Stimulated activated naive CD8-positive, alpha-beta T cell treated with anti-CD3 and anti-CD28 coated beads, Interleukin-15, Interleukin-2, amounts not matched to agents 100 ng/mL and 50 ng/mL, for 24 hours (primary cell): Measurements from ENCODE around the gene PKP3.

ENCODE experiments used
- H3K27ac Mint-ChIP-seq: one replicate; pipeline ENCODE4 v1.8.0; 2021; ENCODE audit warnings: mild to moderate bottlenecking, mixed read lengths
- H3K27me3 Mint-ChIP-seq: one replicate; pipeline ENCODE4 v1.8.0; 2021; ENCODE audit warnings: mixed read lengths
- H3K36me3 Mint-ChIP-seq: one replicate; pipeline ENCODE4 v1.8.0; 2021; ENCODE audit warnings: low read depth, mixed read lengths
- H3K4me1 Mint-ChIP-seq: one replicate; pipeline ENCODE4 v1.8.0; 2021; ENCODE audit warnings: low read depth, mixed read lengths
- H3K4me3 Mint-ChIP-seq: one replicate; pipeline ENCODE4 v1.8.0; 2021; ENCODE audit warnings: mild to moderate bottlenecking, mixed read lengths
- H3K9me3 Mint-ChIP-seq: one replicate; pipeline ENCODE4 v1.8.0; 2021; ENCODE audit warnings: mixed read lengths

Gene PKP3

GRCh38 chr11:371716-372590 lies 22.1 kb upstream of the PKP3 start:
- Mint-ChIP-seq H3K9me3 (no peaks in the 10 kb centered on the region), H3K27me3 (peaks cover 31% of the 10 kb centered on the region), H3K4me3 (no peak overlapping the region), H3K27ac (no peak overlapping the region), H3K4me1 (peaks cover 17% of the 10 kb centered on the region), H3K36me3 (no peaks in the 10 kb centered on the region)

- H3K27ac Mint-ChIP-seq: no peak overlapping the region
- peaks cover 21% of the 10 kb centered on the region for H3K27me3 Mint-ChIP-seq
- no peaks in the 10 kb centered on the region for H3K9me3 Mint-ChIP-seq
- H3K36me3 Mint-ChIP-seq: no peaks in the 10 kb centered on the region
- H3K4me3 Mint-ChIP-seq: no peak overlapping the region
- peaks cover 14% of the 10 kb centered on the region for H3K4me1 Mint-ChIP-seq
These were observed 20.9 kb upstream of the PKP3 start for GRCh38 chr11:372809-373715.

GRCh38 chr11:373716-374551 lies 20.1 kb upstream of the PKP3 start:
- H3K27ac Mint-ChIP-seq: no peak overlapping the region
- no peaks in the 10 kb centered on the region for H3K36me3 Mint-ChIP-seq

GRCh38 chr11:375065-376025 lies 18.7 kb upstream of the PKP3 start:
- H3K27me3 Mint-ChIP-seq: peaks cover 9% of the 10 kb centered on the region
- H3K36me3 Mint-ChIP-seq: no peaks in the 10 kb centered on the region
- H3K27ac Mint-ChIP-seq: no peak overlapping the region
- H3K9me3 Mint-ChIP-seq: no peaks in the 10 kb centered on the region
- no peak overlapping the region for H3K4me3 Mint-ChIP-seq
- peaks cover 3% of the 10 kb centered on the region for H3K4me1 Mint-ChIP-seq

More at GRCh38 chr11:373716-374551, 20.1 kb upstream of the PKP3 start:
- peaks cover 14% of the 10 kb centered on the region for H3K27me3 Mint-ChIP-seq
- H3K9me3 Mint-ChIP-seq: no peaks in the 10 kb centered on the region
- H3K4me3 Mint-ChIP-seq: no peak overlapping the region
- peaks cover 7% of the 10 kb centered on the region for H3K4me1 Mint-ChIP-seq

- peaks cover under 1% of the 10 kb centered on the region for H3K27me3 Mint-ChIP-seq
- H3K4me3 Mint-ChIP-seq: no peak overlapping the region
- H3K9me3 Mint-ChIP-seq: no peaks in the 10 kb centered on the region
- H3K27ac Mint-ChIP-seq: no peak overlapping the region
- no peaks in the 10 kb centered on the region for H3K4me1 Mint-ChIP-seq
- no peaks in the 10 kb centered on the region for H3K36me3 Mint-ChIP-seq
These were observed 17.4 kb upstream of the PKP3 start for GRCh38 chr11:376531-377173.

GRCh38 chr11:377174-377865 lies 16.7 kb upstream of the PKP3 start:
- Mint-ChIP-seq H3K4me3 (no peak overlapping the region), H3K27ac (no peak overlapping the region), H3K4me1 (peaks cover 4% of the 10 kb centered on the region), H3K36me3 (no peaks in the 10 kb centered on the region), H3K9me3 (no peaks in the 10 kb centered on the region), H3K27me3 (no peaks in the 10 kb centered on the region)

GRCh38 chr11:377883-378500 lies 16.0 kb upstream of the PKP3 start:
- peaks cover 4% of the 10 kb centered on the region for H3K4me1 Mint-ChIP-seq
- no peaks in the 10 kb centered on the region for H3K36me3 Mint-ChIP-seq
- H3K27ac Mint-ChIP-seq: no peak overlapping the region
- no peaks in the 10 kb centered on the region for H3K9me3 Mint-ChIP-seq
- no peaks in the 10 kb centered on the region for H3K27me3 Mint-ChIP-seq
- H3K4me3 Mint-ChIP-seq: no peak overlapping the region

- Mint-ChIP-seq H3K4me1 (peaks cover 4% of the 10 kb centered on the region), H3K27ac (no peak overlapping the region), H3K9me3 (no peaks in the 10 kb centered on the region), H3K4me3 (no peak overlapping the region), H3K36me3 (no peaks in the 10 kb centered on the region), H3K27me3 (no peaks in the 10 kb centered on the region)
These were observed 14.6 kb upstream of the PKP3 start for GRCh38 chr11:379205-380094.

GRCh38 chr11:380095-380480 lies 13.9 kb upstream of the PKP3 start:
- no peak overlapping the region for H3K4me3 Mint-ChIP-seq
- no peaks in the 10 kb centered on the region for H3K27me3 Mint-ChIP-seq
- no peaks in the 10 kb centered on the region for H3K9me3 Mint-ChIP-seq
- peaks cover 4% of the 10 kb centered on the region for H3K4me1 Mint-ChIP-seq
- no peaks in the 10 kb centered on the region for H3K36me3 Mint-ChIP-seq
- no peak overlapping the region for H3K27ac Mint-ChIP-seq

- Mint-ChIP-seq H3K27me3 (no peaks in the 10 kb centered on the region), H3K4me3 (no peak overlapping the region), H3K4me1 (peaks cover 4% of the 10 kb centered on the region), H3K36me3 (no peaks in the 10 kb centered on the region), H3K27ac (no peak overlapping the region), H3K9me3 (no peaks in the 10 kb centered on the region)
These were observed 13.5 kb upstream of the PKP3 start for GRCh38 chr11:380491-380890.

GRCh38 chr11:380996-381395 lies 13.0 kb upstream of the PKP3 start:
- no peak overlapping the region for H3K27ac Mint-ChIP-seq
- no peaks in the 10 kb centered on the region for H3K27me3 Mint-ChIP-seq
- no peak overlapping the region for H3K4me3 Mint-ChIP-seq
- H3K4me1 Mint-ChIP-seq: peaks cover 4% of the 10 kb centered on the region
- H3K9me3 Mint-ChIP-seq: no peaks in the 10 kb centered on the region
- no peaks in the 10 kb centered on the region for H3K36me3 Mint-ChIP-seq

- no peak overlapping the region for H3K27ac Mint-ChIP-seq
- peaks cover 1% of the 10 kb centered on the region for H3K36me3 Mint-ChIP-seq
- H3K27me3 Mint-ChIP-seq: no peaks in the 10 kb centered on the region
- peaks cover 4% of the 10 kb centered on the region for H3K4me1 Mint-ChIP-seq
- no peak overlapping the region for H3K4me3 Mint-ChIP-seq
- H3K9me3 Mint-ChIP-seq: peaks cover 1% of the 10 kb centered on the region
These were observed 12.4 kb upstream of the PKP3 start for GRCh38 chr11:381501-382072.
